NB4 (cell line): ENCODE data around the gene SLC41A3.

Source experiments
- CTCF ChIP-seq: IDR thresholded peaks from one replicate; pipeline ENCODE4 v1.5.1; 2012; ENCODE audit warnings: low read depth, low read length
- MAX ChIP-seq: IDR thresholded peaks from 2 replicates; pipeline ENCODE4 v1.6.1; 2011; ENCODE audit warnings: low read depth, low read length
- MYC ChIP-seq: IDR thresholded peaks from 2 replicates; pipeline ENCODE4 v1.6.1; 2011; ENCODE audit warnings: low read depth, low read length
- POLR2A ChIP-seq: IDR thresholded peaks from 2 replicates; pipeline ENCODE4 v1.6.1; 2011; ENCODE audit warnings: mild to moderate bottlenecking; ENCODE audit not compliant: insufficient read length; ENCODE audit errors: extremely low read depth

GRCh38 chr3:126083511-126083912 lies 412 bp downstream of the SLC41A3 start:
- TF ChIP-seq CTCF, result no peak
- no peak; the same call in 1 of the 2 replicates for TF ChIP-seq MAX
- no peak for TF ChIP-seq POLR2A
- TF ChIP-seq MYC, result no peak
